Measurements from ENCODE around the gene OR2A1. TPM values are rescaled to one million over a fixed set of nuclear protein-coding genes. Genes with fewer than 3 reads are reported as not detected.
A peak's percentile ranks its signal among the peaks of the same experiment; 100 is the strongest.
"Not testable (repeated sequence)": the region's sequence is repeated elsewhere in the genome, so short reads cannot be mapped to it uniquely, and the experiment has no call there.

Gene OR2A1
- total and polyA plus RNA-seq, 7 donors, result 0.01 to 0.03 TPM; not detected in 5

DNA sequence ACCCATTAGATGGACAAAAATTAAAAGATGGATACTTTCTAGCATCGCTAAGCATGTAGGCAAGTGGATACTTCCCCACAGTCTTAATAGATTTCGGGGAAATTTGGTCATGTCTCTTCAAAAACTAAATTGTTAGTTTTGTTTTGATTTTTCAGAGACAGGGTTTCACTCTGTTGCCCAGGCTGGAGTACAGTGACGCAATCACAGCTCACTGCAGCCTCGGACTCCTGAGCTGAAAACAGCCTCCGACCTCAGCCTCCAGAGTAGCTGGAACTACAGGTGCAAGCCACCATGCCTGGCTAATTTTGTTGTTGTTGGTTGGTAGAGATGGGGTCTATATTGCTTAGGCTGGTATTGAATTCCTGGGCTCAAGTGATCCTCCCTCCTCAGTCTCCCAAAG is 13.6 kb downstream of the OR2A1 start:
- WGBS, 3 donors, result 89 to 100% (median 96%) methylated on average over 3 of the region's 5 CpGs
- intact Hi-C loops (cut with DNase I); H3K9me3 ChIP-seq; H3K27ac ChIP-seq; H3K27me3 ChIP-seq (ENCODE audit: insufficient read depth in 3 of 3, low read length in 2 of 3); DNase-seq; H3K4me1 ChIP-seq; H3K4me3 ChIP-seq; H3K36me3 ChIP-seq (ENCODE audit: insufficient read depth in 1 of 2, low read depth in 1 of 2); ATAC-seq: not testable (repeated sequence)

DNA sequence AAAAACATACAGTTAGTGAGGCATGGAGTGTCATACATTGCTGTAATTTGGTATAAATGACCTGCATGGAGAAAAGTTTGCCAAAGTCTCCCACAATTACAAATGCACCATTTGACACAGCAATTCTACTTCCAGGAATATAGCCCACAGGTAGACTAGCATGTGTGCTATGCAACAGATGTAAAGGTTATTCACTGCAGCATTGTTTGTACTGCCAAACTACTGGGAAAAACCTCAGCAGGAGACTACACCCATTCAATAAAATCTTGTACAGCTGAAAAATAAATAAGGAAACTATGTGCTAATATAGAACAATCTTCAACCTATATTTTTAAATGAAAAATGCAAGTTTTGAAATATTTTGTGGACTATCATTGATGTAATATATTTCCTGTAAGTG is 17.8 kb downstream of the OR2A1 start:
- H3K9me3 ChIP-seq; ATAC-seq; H3K4me1 ChIP-seq; H3K4me3 ChIP-seq; H3K27ac ChIP-seq; H3K27me3 ChIP-seq (ENCODE audit: insufficient read depth in 3 of 3, low read length in 2 of 3); intact Hi-C loops (cut with DNase I); DNase-seq; H3K36me3 ChIP-seq (ENCODE audit: insufficient read depth in 1 of 2, low read depth in 1 of 2): not testable (repeated sequence)

DNA sequence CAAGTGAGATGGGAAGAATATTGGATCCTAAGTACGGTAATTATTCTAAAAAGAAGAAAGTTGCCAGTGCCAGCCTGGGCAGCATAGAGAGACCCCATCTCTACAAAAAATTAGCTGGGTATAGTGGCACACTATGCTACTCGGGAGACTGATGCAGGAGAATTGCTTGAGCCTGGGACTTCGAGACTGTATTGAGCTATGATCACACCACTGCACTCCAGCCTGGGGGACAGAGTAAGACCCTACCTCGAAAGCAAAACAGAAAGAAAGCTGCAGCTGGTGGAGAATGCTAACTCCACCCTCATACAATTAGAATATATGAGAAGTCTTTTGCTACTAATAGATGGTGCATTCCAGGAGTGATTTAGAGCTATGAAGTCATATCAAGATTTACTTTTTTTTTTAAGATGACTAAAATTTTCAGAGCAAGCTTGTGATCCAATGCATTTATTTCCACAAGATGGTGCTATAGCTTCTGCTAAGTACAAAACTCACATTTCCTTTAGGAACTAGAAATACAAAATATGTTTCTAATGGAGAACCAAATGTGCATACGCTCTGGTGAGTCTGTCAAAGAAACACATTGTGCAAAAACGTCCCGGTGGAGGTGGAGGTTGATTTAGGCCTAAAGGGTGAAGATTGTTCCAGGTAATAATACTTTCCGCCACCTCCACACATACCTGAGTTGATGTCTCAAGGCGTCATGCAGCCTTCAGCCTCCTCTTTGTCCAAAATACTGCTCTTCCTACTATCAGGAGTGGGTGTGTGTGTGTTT is 19.2 kb downstream of the OR2A1 start:
- intact Hi-C loops (cut with DNase I), result not testable (repeated sequence)

DNA sequence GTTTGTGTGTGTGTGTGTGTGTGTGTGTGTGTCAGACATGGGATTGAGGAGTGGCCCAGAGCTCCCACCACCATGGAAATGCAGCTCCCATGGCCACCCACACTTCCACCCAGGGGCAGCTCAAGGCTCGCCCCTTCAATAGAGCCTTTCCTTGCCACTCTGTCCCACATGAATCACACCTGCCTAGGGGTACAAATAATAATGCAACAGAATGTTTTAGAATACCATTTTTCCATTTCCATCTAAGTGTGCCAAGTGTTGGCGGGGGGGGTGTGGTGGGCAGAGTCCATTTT is 19.7 kb downstream of the OR2A1 start:
- H3K27ac ChIP-seq; H3K4me3 ChIP-seq; H3K36me3 ChIP-seq (ENCODE audit: insufficient read depth in 1 of 2, low read depth in 1 of 2); intact Hi-C loops (cut with DNase I); H3K9me3 ChIP-seq; H3K4me1 ChIP-seq; H3K27me3 ChIP-seq (ENCODE audit: insufficient read depth in 3 of 3, low read length in 2 of 3); ATAC-seq: not testable (repeated sequence)
- peak in 1 of 2 donors; percentile 12 for DNase-seq
- 82 to 100% (median 95%) methylated on average over 1 to 2 of the region's 2 CpGs for whole genome bisulfite sequencing, 3 donors

More for the DNA sequence above, 19.2 kb downstream of the OR2A1 start:
- H3K4me1 ChIP-seq; DNase-seq; H3K36me3 ChIP-seq (ENCODE audit: insufficient read depth in 1 of 2, low read depth in 1 of 2); H3K27me3 ChIP-seq (ENCODE audit: insufficient read depth in 3 of 3, low read length in 2 of 3); H3K27ac ChIP-seq; H3K4me3 ChIP-seq; H3K9me3 ChIP-seq; ATAC-seq: not testable (repeated sequence)
- WGBS, 3 donors, result 92 to 100% (median 92%) methylated on average over 2 of the region's 9 CpGs

DNA sequence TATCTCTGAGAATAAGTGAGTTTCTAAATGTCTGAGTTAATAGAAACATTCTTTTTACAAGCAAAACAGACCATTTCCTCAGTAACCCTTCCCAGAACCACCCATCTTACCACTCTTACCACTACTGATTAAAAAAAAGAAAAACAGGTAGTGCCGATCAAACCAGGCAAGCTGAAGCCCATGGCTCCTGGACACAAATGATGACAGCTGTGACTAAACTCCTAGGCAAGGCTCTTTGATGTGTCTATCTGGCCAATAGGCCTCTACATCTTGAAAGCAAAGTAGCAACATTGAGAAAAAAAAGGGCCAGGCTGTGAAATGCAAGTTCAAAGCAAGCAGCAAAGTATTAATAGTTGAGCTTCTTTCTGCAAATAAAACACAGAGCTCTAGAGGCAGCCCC is 36.4 kb downstream of the OR2A1 start:
- H3K4me3 ChIP-seq; H3K27me3 ChIP-seq (ENCODE audit: insufficient read depth in 3 of 3, low read length in 2 of 3); ATAC-seq; intact Hi-C loops (cut with DNase I); H3K27ac ChIP-seq; H3K9me3 ChIP-seq; H3K4me1 ChIP-seq; DNase-seq; H3K36me3 ChIP-seq (ENCODE audit: insufficient read depth in 1 of 2, low read depth in 1 of 2): not testable (repeated sequence)
- WGBS, 3 donors, result no CpG with 5 or more reads among the region's 1 CpG

DNA sequence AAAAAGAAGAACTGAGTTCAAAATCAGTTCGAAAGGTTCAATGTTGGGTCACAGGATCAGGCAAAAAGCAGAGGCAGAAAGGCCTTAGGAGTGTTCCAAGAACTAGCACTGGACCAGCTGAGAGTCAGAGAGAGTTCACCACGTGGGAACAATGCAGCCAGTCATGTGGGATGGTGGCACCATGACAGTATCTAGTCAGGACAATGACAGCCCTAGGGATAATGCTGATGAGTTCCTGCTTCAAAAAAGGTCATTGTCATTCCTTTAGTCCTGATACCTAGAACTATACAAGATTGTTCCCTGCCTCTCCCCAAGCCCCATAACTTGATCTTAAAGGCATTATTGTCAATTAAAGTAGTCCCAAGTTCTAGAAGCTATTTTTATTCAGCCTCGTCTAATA is 39.4 kb downstream of the OR2A1 start:
- H3K9me3 ChIP-seq; DNase-seq; H3K27me3 ChIP-seq (ENCODE audit: insufficient read depth in 3 of 3, low read length in 2 of 3); H3K27ac ChIP-seq; intact Hi-C loops (cut with DNase I); H3K36me3 ChIP-seq (ENCODE audit: insufficient read depth in 1 of 2, low read depth in 1 of 2); H3K4me3 ChIP-seq; ATAC-seq; H3K4me1 ChIP-seq: not testable (repeated sequence)
- WGBS, 3 donors, result 43 to 58% (median 55%) methylated on average over 2 of the region's 3 CpGs

DNA sequence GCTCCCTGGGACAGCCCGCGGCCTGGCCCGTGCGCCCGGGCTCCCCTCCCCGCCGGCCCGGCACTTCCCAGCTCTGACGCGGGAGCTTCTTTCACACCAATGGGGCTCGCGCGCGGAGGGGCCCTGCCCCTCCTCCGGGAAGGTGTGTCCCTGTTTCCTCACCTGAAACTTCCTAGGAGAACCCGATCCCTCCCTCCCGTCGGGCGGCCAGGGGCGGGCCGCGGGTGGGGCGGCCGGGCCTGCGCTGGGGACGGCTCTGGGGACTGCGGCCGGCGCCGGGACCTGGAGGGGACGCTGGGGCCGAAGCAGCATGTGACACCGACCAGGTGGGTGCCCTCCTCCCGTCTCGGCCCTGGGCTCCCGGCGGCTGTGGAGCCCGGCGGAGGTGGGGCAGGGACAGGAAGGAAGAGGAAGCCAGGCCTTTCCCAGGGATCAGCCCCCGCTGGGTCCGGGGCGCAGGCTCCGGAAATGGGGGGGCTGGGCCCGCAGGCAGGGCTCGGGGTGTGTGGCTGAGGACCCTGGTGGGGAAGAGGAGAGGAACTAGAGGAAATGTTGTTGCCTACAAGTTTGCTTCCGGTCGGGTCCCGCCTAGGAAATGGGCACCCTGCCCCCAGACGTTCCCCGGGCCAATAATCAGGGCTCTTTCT is 43.1 kb downstream of the OR2A1 start, which contains the start of gene ARHGEF5:
Gene ARHGEF5 (plus strand): TSS at position 227 of the 647 bp plus-strand sequence. CDS start 7,268 bp downstream, outside the sequence.
- not testable (repeated sequence) for DNase-seq
- WGBS, 3 donors, result no CpG with 5 or more reads among the region's 50 CpGs

DNA sequence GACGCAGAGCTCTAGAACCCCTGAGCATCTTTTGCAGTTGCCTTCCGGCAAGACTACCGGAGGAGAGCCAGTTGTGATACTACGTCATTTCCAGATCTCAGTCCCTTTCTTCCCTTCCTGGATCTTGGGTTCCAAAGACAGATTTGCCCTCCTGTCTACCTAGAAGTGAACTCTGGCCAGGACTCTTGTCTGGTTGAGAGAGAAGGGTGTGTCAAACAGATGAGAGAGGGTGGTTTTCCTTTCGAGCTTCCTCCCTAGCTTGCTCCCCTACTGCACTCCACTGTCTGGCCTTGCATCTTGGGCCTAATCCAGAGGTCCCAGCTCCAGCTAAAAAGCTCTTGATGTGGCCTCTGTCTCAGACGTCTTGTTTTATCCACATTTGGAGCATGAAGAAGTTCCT is 44.0 kb downstream of the OR2A1 start:
- H3K9me3 ChIP-seq; intact Hi-C loops (cut with DNase I); H3K4me3 ChIP-seq; H3K27me3 ChIP-seq (ENCODE audit: insufficient read depth in 3 of 3, low read length in 2 of 3); H3K36me3 ChIP-seq (ENCODE audit: insufficient read depth in 1 of 2, low read depth in 1 of 2); H3K27ac ChIP-seq; DNase-seq; ATAC-seq; H3K4me1 ChIP-seq: not testable (repeated sequence)
- no CpG with 5 or more reads among the region's 6 CpGs for WGBS, 3 donors

More for the DNA sequence above, 43.1 kb downstream of the OR2A1 start, which contains the start of gene ARHGEF5:
- intact Hi-C loops (cut with DNase I); H3K9me3 ChIP-seq; H3K27me3 ChIP-seq (ENCODE audit: insufficient read depth in 3 of 3, low read length in 2 of 3); H3K4me3 ChIP-seq; H3K27ac ChIP-seq; H3K4me1 ChIP-seq; H3K36me3 ChIP-seq (ENCODE audit: insufficient read depth in 1 of 2, low read depth in 1 of 2): not testable (repeated sequence)
- peak; percentile 56 to 79 (median 64) for ATAC-seq

DNA sequence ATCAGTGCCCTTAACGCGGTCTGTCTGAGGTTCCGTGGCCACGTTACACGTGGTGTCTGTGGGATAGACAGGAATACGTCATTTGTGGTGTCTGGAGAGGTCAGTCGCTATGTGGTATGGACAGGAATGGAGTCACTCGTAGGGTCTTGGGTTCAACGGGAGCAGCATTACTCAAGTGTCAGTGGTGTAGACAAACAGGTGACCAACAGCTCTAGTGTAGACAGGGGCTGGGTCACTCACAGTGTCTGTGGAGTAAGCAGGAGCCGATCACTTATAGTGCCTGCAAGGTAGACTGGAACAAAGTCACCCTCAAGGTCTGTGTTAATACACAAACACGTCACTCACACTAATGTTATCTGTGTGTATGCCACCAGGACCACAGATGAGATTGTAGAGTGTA is 44.6 kb downstream of the OR2A1 start:
- ATAC-seq; DNase-seq; H3K27me3 ChIP-seq (ENCODE audit: insufficient read depth in 3 of 3, low read length in 2 of 3); intact Hi-C loops (cut with DNase I); H3K36me3 ChIP-seq (ENCODE audit: insufficient read depth in 1 of 2, low read depth in 1 of 2); H3K4me1 ChIP-seq; H3K27ac ChIP-seq; H3K9me3 ChIP-seq; H3K4me3 ChIP-seq: not testable (repeated sequence)
- 89 to 97% (median 94%) methylated on average over 1 to 2 of the region's 11 CpGs for WGBS, 3 donors

DNA sequence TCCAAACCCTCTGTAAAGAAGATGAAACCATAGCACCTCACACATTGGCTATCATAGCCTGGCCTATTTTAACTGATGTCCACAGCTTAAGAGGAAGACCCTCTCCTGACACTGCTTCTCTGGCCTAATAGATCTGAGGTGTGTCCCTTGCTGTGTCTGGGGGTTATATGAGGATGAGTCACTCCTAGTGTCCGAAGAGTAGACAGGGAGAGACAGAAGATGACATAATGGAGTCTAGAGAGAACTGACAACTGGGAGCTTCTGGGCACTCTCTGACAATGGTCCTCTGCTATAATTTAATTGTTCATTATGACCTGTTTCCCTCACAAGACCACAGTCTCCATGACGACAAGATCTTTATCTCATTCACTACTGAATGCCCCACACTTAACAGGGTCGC is 49.8 kb downstream of the OR2A1 start:
- H3K27me3 ChIP-seq (ENCODE audit: insufficient read depth in 3 of 3, low read length in 2 of 3); H3K27ac ChIP-seq; H3K4me1 ChIP-seq; intact Hi-C loops (cut with DNase I); H3K9me3 ChIP-seq; DNase-seq; H3K4me3 ChIP-seq; ATAC-seq; H3K36me3 ChIP-seq (ENCODE audit: insufficient read depth in 1 of 2, low read depth in 1 of 2): not testable (repeated sequence)
- WGBS, 3 donors, result no CpG with 5 or more reads among the region's 3 CpGs

DNA sequence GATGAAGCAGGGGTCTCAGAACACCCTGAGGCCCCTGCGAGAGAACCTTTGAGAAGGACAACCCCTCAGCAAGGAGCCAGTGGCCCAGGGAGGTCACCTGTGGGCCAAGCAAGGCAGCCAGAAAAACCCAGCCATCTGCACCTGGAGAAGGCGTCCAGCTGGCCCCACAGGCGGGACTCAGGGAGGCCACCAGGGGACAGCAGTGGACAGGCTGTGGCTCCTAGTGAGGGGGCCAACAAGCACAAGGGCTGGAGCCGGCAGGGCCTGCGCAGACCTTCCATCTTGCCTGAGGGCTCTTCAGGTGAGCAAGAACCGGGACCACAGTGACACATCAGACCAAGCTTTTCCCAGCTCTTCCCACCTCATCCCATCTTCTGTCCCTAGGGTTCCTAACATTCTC is 53.3 kb downstream of the OR2A1 start:
- WGBS, 3 donors, result no CpG with 5 or more reads among the region's 6 CpGs
- H3K4me3 ChIP-seq; H3K27ac ChIP-seq; H3K9me3 ChIP-seq; DNase-seq; H3K4me1 ChIP-seq; ATAC-seq; intact Hi-C loops (cut with DNase I); H3K27me3 ChIP-seq (ENCODE audit: insufficient read depth in 3 of 3, low read length in 2 of 3); H3K36me3 ChIP-seq (ENCODE audit: insufficient read depth in 1 of 2, low read depth in 1 of 2): not testable (repeated sequence)

All from psoas muscle (tissue), 8 donors.